Dendritic cell treated with granulocyte-macrophage colony-stimulating factor and Interleukin-4, amounts not matched to agents 40 ng/mL and 50 ng/mL, for 4 days (primary cell): ENCODE results near the gene SGIP1.

Experiments
- H3K27ac Mint-ChIP-seq: one replicate; pipeline ENCODE4 v1.8.0; 2022; ENCODE audit warnings: mild to moderate bottlenecking, mixed read lengths
- H3K27me3 Mint-ChIP-seq: one replicate; pipeline ENCODE4 v1.8.0; 2022; ENCODE audit warnings: mild to moderate bottlenecking, mixed read lengths
- H3K36me3 Mint-ChIP-seq: one replicate; pipeline ENCODE4 v1.8.0; 2022; ENCODE audit warnings: low read depth, mixed read lengths
- H3K4me1 Mint-ChIP-seq: one replicate; pipeline ENCODE4 v1.8.0; 2022; ENCODE audit warnings: low read depth, mixed read lengths
- H3K4me3 Mint-ChIP-seq: one replicate; pipeline ENCODE4 v1.8.0; 2022; ENCODE audit warnings: mild to moderate bottlenecking, moderate library complexity, mixed read lengths
- H3K9me3 Mint-ChIP-seq: one replicate; pipeline ENCODE4 v1.8.0; 2022; ENCODE audit warnings: mixed read lengths
- intact Hi-C: fragments of 100-400 bp; cut with micrococcal nuclease; formaldehyde crosslinking; loops from one replicate; pipeline ENCODE4 v1.15.0; 2022

The SGIP1 gene

GRCh38 chr1:66552287-66552686 lies 18.3 kb downstream of the SGIP1 start:
- Mint-ChIP-seq H3K36me3 (no peaks in the 10 kb centered on the region), H3K9me3 (no peaks in the 10 kb centered on the region), H3K4me3 (no peak overlapping the region), H3K27ac (no peak overlapping the region), H3K27me3 (no peaks in the 10 kb centered on the region), H3K4me1 (no peaks in the 10 kb centered on the region)
- intact Hi-C loops, result no loop called here

- Mint-ChIP-seq H3K36me3 (no peaks in the 10 kb centered on the region), H3K4me1 (no peaks in the 10 kb centered on the region), H3K9me3 (no peaks in the 10 kb centered on the region), H3K27ac (no peak overlapping the region), H3K4me3 (no peak overlapping the region), H3K27me3 (no peaks in the 10 kb centered on the region)
- intact Hi-C loops, result no loop called here
Measured at GRCh38 chr1:66552829-66553228, 18.9 kb downstream of the SGIP1 start.

- Mint-ChIP-seq H3K27ac (no peak overlapping the region), H3K4me3 (no peak overlapping the region), H3K27me3 (no peaks in the 10 kb centered on the region), H3K36me3 (no peaks in the 10 kb centered on the region), H3K4me1 (no peaks in the 10 kb centered on the region), H3K9me3 (no peaks in the 10 kb centered on the region)
- intact Hi-C loops, result no loop called here
Measured at GRCh38 chr1:66553846-66554245, 19.9 kb downstream of the SGIP1 start.

DNA sequence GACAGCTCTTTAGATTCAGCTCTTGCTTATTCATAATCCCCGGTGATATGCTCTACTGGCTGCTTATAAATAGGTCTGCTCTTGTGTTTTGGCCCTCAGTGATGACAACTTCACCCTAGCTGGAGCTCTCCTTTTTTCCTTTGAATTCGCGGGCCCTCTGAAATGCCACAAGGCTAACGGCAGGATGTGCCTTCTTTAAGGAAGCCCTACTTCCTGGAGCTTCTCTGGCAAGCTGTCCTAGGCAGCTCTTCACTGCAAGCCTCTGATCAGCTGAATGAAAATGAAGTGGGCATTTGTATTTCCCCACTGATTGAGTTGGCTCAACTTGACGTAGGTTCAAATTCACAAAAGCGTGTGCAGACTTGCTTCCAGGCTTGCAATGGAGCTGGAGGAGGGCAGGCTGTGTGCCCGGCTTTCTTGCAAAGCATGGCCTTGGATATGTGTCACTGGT lies 22.2 kb downstream of the SGIP1 start:
- H3K36me3 Mint-ChIP-seq, result no peaks in the 10 kb centered on the region
- no peaks in the 10 kb centered on the region for H3K4me1 Mint-ChIP-seq
- H3K9me3 Mint-ChIP-seq, result no peaks in the 10 kb centered on the region
- H3K27ac Mint-ChIP-seq, result no peak overlapping the region
- no peaks in the 10 kb centered on the region for H3K27me3 Mint-ChIP-seq
- intact Hi-C loops, result no loop called here
- no peak overlapping the region for H3K4me3 Mint-ChIP-seq

GRCh38 chr1:66557157-66557556 lies 23.2 kb downstream of the SGIP1 start:
- Mint-ChIP-seq H3K27me3 (no peaks in the 10 kb centered on the region), H3K4me1 (no peaks in the 10 kb centered on the region), H3K36me3 (no peaks in the 10 kb centered on the region), H3K27ac (no peak overlapping the region), H3K4me3 (no peak overlapping the region), H3K9me3 (no peaks in the 10 kb centered on the region)
- intact Hi-C loops, result no loop called here

GRCh38 chr1:66559517-66559916 lies 25.6 kb downstream of the SGIP1 start:
- peaks cover 17% of the 10 kb centered on the region for H3K4me1 Mint-ChIP-seq
- no peaks in the 10 kb centered on the region for H3K9me3 Mint-ChIP-seq
- intact Hi-C loops, result no loop called here
- no peaks in the 10 kb centered on the region for H3K36me3 Mint-ChIP-seq
- H3K27me3 Mint-ChIP-seq, result no peaks in the 10 kb centered on the region
- no peak overlapping the region for H3K27ac Mint-ChIP-seq
- no peak overlapping the region for H3K4me3 Mint-ChIP-seq

GRCh38 chr1:66562561-66562960 lies 28.6 kb downstream of the SGIP1 start:
- H3K4me1 Mint-ChIP-seq, result peaks cover 19% of the 10 kb centered on the region
- no peak overlapping the region for H3K27ac Mint-ChIP-seq
- no peak overlapping the region for H3K4me3 Mint-ChIP-seq
- intact Hi-C loops, result no loop called here
- H3K9me3 Mint-ChIP-seq, result no peaks in the 10 kb centered on the region
- no peaks in the 10 kb centered on the region for H3K36me3 Mint-ChIP-seq
- no peaks in the 10 kb centered on the region for H3K27me3 Mint-ChIP-seq

DNA sequence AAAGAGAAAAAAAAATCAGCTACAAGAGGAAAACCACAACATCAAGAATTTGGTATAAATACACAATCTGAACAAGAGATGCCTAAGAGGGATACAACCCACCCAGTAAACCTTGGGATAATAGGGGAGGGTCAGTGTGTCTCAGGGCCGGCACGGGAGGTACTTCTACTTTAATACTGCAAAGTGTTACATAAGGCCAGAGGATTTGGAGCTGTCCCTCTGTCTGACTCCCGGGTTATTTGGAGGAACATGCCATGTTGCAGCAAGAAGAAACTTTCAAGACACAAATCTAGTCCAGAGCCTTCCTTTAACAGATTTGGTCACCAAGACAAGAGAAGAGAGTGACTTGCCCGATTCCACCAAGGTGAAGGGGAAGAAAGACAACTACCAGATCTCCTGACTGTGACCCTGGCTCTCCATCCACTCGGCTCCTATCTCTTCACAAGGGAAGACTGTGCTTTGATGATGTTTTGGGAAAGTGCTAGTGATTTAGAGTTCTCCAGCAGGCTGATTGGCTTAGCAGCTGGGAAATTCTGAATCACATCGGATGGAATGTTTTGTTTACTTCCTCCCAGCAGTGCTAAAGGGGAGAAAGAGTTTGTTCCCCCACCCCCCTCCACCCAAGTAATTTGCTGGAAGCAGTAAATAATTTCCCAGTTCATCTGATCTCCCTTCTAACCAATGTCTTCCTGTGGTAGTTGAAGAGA lies 29.3 kb downstream of the SGIP1 start:
- H3K9me3 Mint-ChIP-seq, result no peaks in the 10 kb centered on the region

DNA sequence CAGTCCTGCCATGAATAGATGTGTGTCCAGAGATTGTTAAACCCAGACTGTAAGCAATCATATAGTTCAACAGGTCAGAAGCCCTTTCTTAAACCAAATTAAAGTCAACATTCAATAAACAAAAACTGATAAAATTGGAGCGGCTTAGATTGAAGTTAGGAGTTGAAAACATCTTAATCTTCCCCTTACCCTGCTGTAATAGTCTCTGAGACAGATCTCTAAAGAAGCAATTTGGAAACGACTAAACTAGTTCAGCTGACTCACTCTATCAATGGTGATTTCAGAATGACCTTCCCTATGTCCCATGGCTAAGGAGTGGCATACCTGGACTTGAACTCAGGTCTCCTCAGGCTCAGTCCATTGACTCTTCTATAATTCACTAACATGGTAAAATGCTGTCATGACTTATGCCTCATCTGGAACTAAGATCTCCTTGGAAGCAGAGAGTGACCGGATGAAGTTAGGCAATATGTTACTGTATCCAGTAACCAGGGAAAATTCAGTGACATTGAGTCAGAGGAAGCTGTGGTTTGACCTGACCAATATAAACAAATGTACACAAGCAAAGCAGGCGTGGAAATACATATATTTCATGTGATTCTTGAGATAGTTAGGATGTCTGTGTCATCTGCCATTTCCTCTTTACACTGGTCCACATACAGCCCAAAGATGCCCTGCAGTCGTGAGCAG lies 30.1 kb downstream of the SGIP1 start:
- Mint-ChIP-seq H3K4me3 (no peak overlapping the region), H3K27me3 (no peaks in the 10 kb centered on the region), H3K9me3 (no peaks in the 10 kb centered on the region), H3K4me1 (peaks cover 19% of the 10 kb centered on the region), H3K36me3 (no peaks in the 10 kb centered on the region), H3K27ac (no peak overlapping the region)
- intact Hi-C loops, result no loop called here

More for the DNA sequence above, 29.3 kb downstream of the SGIP1 start:
- no peak overlapping the region for H3K27ac Mint-ChIP-seq
- H3K4me1 Mint-ChIP-seq, result peaks cover 19% of the 10 kb centered on the region
- intact Hi-C loops, result no loop called here
- no peaks in the 10 kb centered on the region for H3K36me3 Mint-ChIP-seq
- H3K27me3 Mint-ChIP-seq, result no peaks in the 10 kb centered on the region
- no peak overlapping the region for H3K4me3 Mint-ChIP-seq

- no peak overlapping the region for H3K27ac Mint-ChIP-seq
- intact Hi-C loops, result no loop called here
- no peaks in the 10 kb centered on the region for H3K9me3 Mint-ChIP-seq
- H3K27me3 Mint-ChIP-seq, result no peaks in the 10 kb centered on the region
- H3K36me3 Mint-ChIP-seq, result no peaks in the 10 kb centered on the region
- H3K4me1 Mint-ChIP-seq, result no peaks in the 10 kb centered on the region
- no peak overlapping the region for H3K4me3 Mint-ChIP-seq
Measured at GRCh38 chr1:66570196-66570595, 36.2 kb downstream of the SGIP1 start.

GRCh38 chr1:66571789-66572188 lies 37.8 kb downstream of the SGIP1 start:
- intact Hi-C loops, result no loop called here
- Mint-ChIP-seq H3K27ac (no peak overlapping the region), H3K36me3 (no peaks in the 10 kb centered on the region), H3K4me3 (no peak overlapping the region), H3K27me3 (no peaks in the 10 kb centered on the region), H3K9me3 (no peaks in the 10 kb centered on the region), H3K4me1 (no peaks in the 10 kb centered on the region)

- H3K36me3 Mint-ChIP-seq, result no peaks in the 10 kb centered on the region
- H3K27ac Mint-ChIP-seq, result no peak overlapping the region
- no peaks in the 10 kb centered on the region for H3K9me3 Mint-ChIP-seq
- H3K4me3 Mint-ChIP-seq, result no peak overlapping the region
- H3K27me3 Mint-ChIP-seq, result no peaks in the 10 kb centered on the region
- H3K4me1 Mint-ChIP-seq, result no peaks in the 10 kb centered on the region
- intact Hi-C loops, result no loop called here
Measured at GRCh38 chr1:66575739-66576138, 41.8 kb downstream of the SGIP1 start.

DNA sequence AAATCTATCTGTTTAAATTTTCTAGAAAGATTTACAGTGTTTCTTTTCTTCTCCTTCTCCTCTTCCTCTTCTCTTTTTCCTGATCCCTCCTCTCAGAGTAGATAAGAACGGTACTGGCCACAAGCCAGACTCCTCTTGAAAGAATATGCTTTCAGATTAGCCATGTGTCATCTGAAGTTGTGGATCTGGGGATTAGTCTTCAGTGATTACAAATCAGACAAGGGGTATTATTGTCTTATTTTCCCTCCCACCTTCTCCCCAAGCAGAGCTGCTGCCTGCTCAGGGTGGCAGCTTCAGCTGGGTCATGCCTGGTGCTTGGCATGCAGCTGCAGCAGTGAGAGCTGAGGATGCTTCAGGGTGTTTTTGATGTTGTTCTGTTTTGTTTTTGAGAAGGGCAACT lies 42.7 kb downstream of the SGIP1 start:
- H3K27me3 Mint-ChIP-seq, result no peaks in the 10 kb centered on the region
- no peaks in the 10 kb centered on the region for H3K9me3 Mint-ChIP-seq
- H3K27ac Mint-ChIP-seq, result no peak overlapping the region
- no peaks in the 10 kb centered on the region for H3K4me1 Mint-ChIP-seq
- H3K4me3 Mint-ChIP-seq, result no peak overlapping the region
- intact Hi-C loops, result no loop called here
- no peaks in the 10 kb centered on the region for H3K36me3 Mint-ChIP-seq

DNA sequence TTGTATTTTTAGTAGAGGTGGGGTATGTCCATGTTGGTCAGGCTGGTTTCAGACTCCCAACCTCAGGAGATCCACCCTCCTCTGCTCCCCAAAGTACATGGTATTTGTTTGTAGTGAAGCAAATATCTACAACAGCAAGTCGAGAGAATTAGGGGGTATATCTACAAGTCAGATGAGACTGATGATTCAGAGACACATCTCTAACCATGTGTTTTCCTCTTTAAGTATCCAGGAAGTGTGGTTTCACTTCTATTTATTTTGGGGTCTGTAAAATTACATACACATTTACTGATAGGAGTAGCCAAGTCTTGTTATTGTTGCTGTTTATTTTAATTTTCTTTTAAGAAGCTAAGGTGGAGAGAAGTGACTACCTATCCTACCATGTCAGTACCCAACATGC lies 44.9 kb downstream of the SGIP1 start:
- no peaks in the 10 kb centered on the region for H3K4me1 Mint-ChIP-seq
- H3K27ac Mint-ChIP-seq, result no peak overlapping the region
- no peaks in the 10 kb centered on the region for H3K36me3 Mint-ChIP-seq
- H3K9me3 Mint-ChIP-seq, result no peaks in the 10 kb centered on the region
- intact Hi-C loops, result no loop called here
- H3K27me3 Mint-ChIP-seq, result no peaks in the 10 kb centered on the region
- no peak overlapping the region for H3K4me3 Mint-ChIP-seq

- H3K27me3 Mint-ChIP-seq, result no peaks in the 10 kb centered on the region
- H3K4me1 Mint-ChIP-seq, result no peaks in the 10 kb centered on the region
- no peaks in the 10 kb centered on the region for H3K36me3 Mint-ChIP-seq
- H3K4me3 Mint-ChIP-seq, result no peak overlapping the region
- H3K9me3 Mint-ChIP-seq, result no peaks in the 10 kb centered on the region
- intact Hi-C loops, result no loop called here
- no peak overlapping the region for H3K27ac Mint-ChIP-seq
Measured at GRCh38 chr1:66580081-66580480, 46.1 kb downstream of the SGIP1 start.
